Measurements from ENCODE around the gene C16orf82.

The C16orf82 gene

GRCh38 chr16:27066668-27067537, at the start of gene C16orf82:
TSS of gene C16orf82 (plus strand) at chr16:27066927.
- in situ Hi-C loops (cut with MboI; ENCODE audit: low pct_unique_long_range_greater_than_20kb, low sequenced_read_pairs, unreplicated experiment), result no loop called here
- TF ChIP-seq CTCF (IDR thresholded peaks at IDR 0.05; ENCODE audit: extremely low read depth, insufficient read depth, missing control alignments), result no peak
- DNase-seq (ENCODE audit: low spot score), result no peak

- in situ Hi-C loops (cut with MboI; ENCODE audit: low pct_unique_long_range_greater_than_20kb, low sequenced_read_pairs, unreplicated experiment), result no loop called here
- TF ChIP-seq CTCF (IDR thresholded peaks at IDR 0.05; ENCODE audit: extremely low read depth, insufficient read depth, missing control alignments), result no peak
- no peak for DNase-seq (ENCODE audit: low spot score)
These were observed 46.7 kb upstream of the C16orf82 start for GRCh38 chr16:27020031-27020430.

- in situ Hi-C loops (cut with MboI; ENCODE audit: low pct_unique_long_range_greater_than_20kb, low sequenced_read_pairs, unreplicated experiment), result no loop called here
- no peak for DNase-seq (ENCODE audit: low spot score)
- no peak for TF ChIP-seq CTCF (IDR thresholded peaks at IDR 0.05; ENCODE audit: extremely low read depth, insufficient read depth, missing control alignments)
These were observed 42.7 kb upstream of the C16orf82 start for GRCh38 chr16:27024010-27024409.

- TF ChIP-seq CTCF (IDR thresholded peaks at IDR 0.05; ENCODE audit: extremely low read depth, insufficient read depth, missing control alignments), result no peak
- in situ Hi-C loops (cut with MboI; ENCODE audit: low pct_unique_long_range_greater_than_20kb, low sequenced_read_pairs, unreplicated experiment), result no loop called here
- no peak for DNase-seq (ENCODE audit: low spot score)
These were observed 41.1 kb upstream of the C16orf82 start for GRCh38 chr16:27025581-27025980.

GRCh38 chr16:27027971-27028370, 38.8 kb upstream of the C16orf82 start:
- in situ Hi-C loops (cut with MboI; ENCODE audit: low pct_unique_long_range_greater_than_20kb, low sequenced_read_pairs, unreplicated experiment), result no loop called here
- TF ChIP-seq CTCF (IDR thresholded peaks at IDR 0.05; ENCODE audit: extremely low read depth, insufficient read depth, missing control alignments), result no peak
- DNase-seq (ENCODE audit: low spot score), result no peak

- in situ Hi-C loops (cut with MboI; ENCODE audit: low pct_unique_long_range_greater_than_20kb, low sequenced_read_pairs, unreplicated experiment), result no loop called here
- TF ChIP-seq CTCF (IDR thresholded peaks at IDR 0.05; ENCODE audit: extremely low read depth, insufficient read depth, missing control alignments), result no peak
- no peak for DNase-seq (ENCODE audit: low spot score)
These were observed 38.1 kb upstream of the C16orf82 start for GRCh38 chr16:27028591-27029110.
